GM19023 (cell line): ENCODE results near the gene RAB5IF.
A peak's percentile ranks its signal among the peaks of the same experiment; 100 is the strongest.
"Not testable (repeated sequence)": the region's sequence is repeated elsewhere in the genome, so short reads cannot be mapped to it uniquely, and the experiment has no call there.

Experiments used
- ATAC-seq: cut with Tn5 transposase; IDR thresholded peaks from one replicate; pipeline ENCODE4 v1.9.1; 2021; ENCODE audit warnings: mild to moderate bottlenecking, moderate library complexity; ENCODE audit not compliant: unreplicated experiment

The RAB5IF gene

GRCh38 chr20:36585410-36586125 lies 20.0 kb upstream of the RAB5IF start:
- ATAC-seq: no peak

GRCh38 chr20:36587388-36588070 lies 18.1 kb upstream of the RAB5IF start:
- ATAC-seq: no peak

DNA sequence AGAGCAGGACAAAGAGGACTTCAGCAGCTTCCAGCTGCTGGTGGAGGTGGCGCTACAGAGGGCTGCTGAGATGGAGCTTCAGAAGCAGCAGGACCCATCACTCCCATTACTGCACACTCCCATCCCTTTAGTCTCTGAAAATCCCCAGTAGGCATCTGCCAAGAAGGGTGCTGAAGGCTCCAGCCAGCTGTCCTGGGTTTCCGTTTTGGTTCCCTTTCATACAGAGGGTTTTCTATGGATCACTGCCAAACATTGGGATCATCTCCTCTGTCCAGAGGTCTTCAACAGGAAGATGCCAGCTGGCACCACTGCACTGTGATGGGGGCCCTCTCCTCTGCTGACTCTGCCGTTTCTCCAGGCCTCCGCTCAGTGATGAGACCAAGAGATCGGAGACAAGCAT lies 14.3 kb upstream of the RAB5IF start:
- no peak for ATAC-seq

DNA sequence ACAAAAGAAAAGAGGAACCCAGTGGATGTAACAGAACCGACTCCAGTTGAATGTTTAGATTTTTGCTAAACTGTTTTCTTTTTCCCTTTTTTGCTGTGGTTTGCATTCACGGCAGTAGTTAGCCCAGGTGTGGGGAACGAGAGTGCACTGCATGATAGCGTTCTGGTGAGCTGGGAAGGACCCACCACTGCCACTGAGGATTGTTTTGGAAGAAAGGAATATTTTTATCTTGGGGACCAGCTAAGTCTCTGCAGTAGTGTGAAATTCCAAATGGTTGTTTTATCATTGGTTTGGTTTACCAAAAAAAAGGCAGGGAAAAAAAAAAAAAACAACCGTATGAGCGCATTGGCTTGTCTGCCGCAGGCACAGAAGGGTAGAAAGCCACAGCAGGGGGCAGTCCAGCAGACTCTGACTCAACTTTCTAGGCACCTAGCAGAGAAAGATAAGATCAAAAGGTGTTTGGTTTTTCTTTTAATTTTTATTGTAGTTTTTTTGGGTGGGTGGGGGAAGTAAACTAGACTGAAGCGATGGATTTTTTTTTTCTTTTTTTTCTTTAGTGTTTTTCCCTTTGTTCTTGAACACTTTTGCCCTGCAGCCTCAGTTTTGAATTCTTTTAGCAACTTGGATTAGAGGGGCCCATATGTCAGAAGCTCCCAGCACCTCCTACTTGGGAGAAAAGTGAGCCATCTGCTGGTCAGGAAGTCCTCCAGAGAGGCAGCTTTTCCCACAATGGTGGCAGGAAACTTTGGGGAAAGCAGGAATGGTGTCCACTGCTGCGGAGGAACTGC lies 13.5 kb upstream of the RAB5IF start:
- ATAC-seq: no peak

DNA sequence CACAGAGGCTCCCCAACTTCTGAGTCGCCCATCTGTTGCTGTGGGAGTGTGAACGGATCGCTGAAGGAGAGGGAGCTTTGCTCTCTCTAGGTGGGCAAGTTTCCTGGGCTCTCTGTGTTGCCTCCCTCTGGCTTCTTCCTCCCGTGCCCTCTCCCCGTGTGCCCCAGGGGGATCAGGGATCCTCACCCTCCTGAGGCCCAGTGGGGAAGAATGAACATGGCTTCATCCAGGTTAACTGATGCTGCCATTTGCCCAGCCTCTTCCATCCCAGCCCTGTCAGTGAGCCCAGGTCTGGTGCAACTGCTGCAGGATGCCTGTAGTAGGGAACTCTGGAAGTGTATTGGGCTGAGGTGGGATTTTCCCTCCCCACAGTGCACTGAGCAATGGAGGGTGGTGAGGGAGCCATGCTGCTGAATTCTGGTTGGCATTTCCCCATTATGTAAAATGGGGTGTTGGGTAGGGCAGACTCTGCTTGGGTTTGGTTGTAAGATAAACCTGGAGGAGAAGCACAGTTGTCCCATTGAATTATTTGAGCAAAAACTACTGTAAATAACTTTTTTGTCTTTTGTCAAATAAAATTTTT lies 12.1 kb upstream of the RAB5IF start:
- ATAC-seq: no peak

- no peak for ATAC-seq
Observed at GRCh38 chr20:36599912-36600345, 5.7 kb upstream of the RAB5IF start.

DNA sequence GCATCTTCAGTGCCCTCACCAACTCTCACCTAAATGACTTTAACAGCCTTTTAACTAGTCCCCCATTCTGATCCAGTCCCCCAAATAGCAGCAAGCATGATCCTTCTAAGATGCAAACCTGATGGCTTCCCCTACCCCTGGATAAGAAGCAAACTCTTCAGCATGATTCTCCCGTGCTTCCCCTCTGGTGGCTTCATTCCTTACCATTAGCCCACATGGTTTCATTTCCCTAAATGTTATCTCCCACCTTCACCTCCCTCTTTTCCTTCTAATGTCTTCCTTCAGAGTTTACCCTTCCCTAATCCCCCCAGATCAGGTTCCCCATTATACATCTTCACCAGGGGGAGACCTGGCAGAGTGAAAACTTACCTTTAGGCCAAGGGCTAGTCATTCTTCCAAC lies 4.0 kb upstream of the RAB5IF start:
- ATAC-seq: no peak

- peak; percentile 21 for ATAC-seq
Observed at GRCh38 chr20:36604952-36605398, 604 bp upstream of the RAB5IF start.

DNA sequence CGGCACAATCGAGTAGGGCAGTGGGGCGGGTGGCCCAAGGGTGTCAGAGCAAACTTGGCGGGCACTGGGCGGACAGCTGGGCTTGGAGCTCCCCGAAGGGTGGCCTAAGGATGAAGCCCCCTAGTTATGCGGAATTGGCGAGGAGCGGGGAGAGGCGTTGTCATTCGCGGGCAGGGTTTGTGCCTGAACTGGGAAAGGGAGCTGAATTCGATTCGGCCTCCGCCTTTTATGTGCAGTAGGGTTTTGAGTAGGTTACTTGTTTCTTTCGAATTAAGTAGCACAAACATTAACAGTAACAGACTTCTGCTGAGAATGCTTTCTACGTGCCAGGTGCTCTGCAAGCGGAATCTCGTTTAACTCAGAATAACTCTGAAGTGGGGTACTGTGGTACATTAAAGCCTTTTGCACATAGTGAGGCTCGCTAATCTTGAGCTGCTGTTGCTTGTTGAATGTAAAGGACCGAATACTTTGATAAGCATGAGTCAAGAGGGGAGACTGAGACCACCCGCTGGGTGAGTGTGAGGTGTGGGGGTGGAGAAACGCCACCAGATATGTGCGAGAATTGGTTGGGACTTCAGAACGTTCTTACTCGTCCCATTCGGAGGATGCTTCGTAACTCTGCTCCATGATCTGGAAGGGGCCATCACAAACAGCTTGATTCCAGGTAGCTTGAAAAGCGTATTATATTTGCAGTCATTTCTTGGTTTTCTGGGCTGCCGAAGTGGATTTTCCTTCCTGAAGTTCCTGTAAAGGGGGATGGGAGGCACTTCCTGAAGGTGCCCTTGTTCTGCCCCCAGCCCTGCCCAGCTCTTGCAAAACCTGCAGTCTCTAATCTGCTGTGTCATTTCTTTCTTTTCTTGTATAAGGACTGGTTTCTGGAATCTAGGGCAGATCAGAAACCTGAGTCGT lies 833 bp downstream of the RAB5IF start:
- ATAC-seq: no peak

GRCh38 chr20:36607586-36608387 lies 2.2 kb downstream of the RAB5IF start:
- no peak for ATAC-seq

- ATAC-seq: not testable (repeated sequence)
Observed at GRCh38 chr20:36608388-36608728, 2.8 kb downstream of the RAB5IF start.

GRCh38 chr20:36611625-36612024 lies 6.0 kb downstream of the RAB5IF start:
- no peak for ATAC-seq

DNA sequence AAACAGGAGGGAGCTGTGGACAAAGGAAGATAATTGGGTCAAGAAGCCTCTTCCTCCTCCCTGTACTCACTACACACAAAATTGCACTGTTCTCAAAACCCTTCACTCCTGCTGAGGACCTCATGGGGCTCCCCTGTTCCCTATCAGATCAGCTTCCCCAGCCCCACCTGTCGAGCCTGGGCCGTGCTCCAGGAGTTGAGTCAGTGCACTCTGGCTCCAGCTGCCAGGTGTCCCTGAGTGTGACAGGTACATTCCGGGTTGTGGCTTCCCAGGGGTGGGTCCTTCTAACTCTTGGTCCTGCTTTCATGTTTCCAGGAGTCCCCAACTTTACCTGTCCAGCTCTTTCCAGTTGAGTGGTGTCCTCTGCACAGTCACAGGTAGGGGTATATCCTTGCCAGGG lies 8.4 kb downstream of the RAB5IF start:
- no peak for ATAC-seq

- ATAC-seq: no peak
Observed at GRCh38 chr20:36614781-36615557, 9.4 kb downstream of the RAB5IF start.

- ATAC-seq: no peak
Observed at GRCh38 chr20:36620917-36621316, 15.3 kb downstream of the RAB5IF start.

- ATAC-seq: no peak
Observed at GRCh38 chr20:36623444-36623843, 17.9 kb downstream of the RAB5IF start.

GRCh38 chr20:36624068-36624943 lies 18.7 kb downstream of the RAB5IF start:
- ATAC-seq: no peak

DNA sequence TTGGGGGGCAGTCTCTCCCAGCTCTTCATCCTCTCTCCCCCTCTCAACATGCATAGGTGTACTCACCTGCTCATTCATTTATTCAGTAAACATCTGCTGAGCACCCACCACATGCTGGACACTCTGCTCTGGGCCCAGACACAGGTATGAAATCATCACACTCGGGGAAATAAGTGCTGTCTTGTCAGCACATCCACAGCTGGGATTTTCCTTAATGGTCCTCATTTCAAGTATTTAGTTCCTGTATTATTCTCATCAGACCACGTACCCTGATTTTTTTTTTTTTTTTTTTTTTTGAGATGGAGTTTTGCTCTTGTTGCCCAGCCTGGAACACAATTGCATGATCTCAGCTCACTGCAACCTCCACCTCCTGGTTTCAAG lies 19.4 kb downstream of the RAB5IF start:
- ATAC-seq: no peak
